HEK293 (cell line): ENCODE results near the gene ALDOA.
"Not testable (repeated sequence)": the region's sequence is repeated elsewhere in the genome, so short reads cannot be mapped to it uniquely, and the experiment has no call there.

Source experiments
- CTCF ChIP-seq: fragments of 450-650 bp; formaldehyde crosslinking; IDR thresholded peaks from 2 replicates; pipeline ENCODE4 v1.5.1; 2016; ENCODE audit warnings: missing biosample characterization, missing genetic modification characterization
- PATZ1 ChIP-seq: fragments of 450-650 bp; formaldehyde crosslinking; IDR thresholded peaks from 2 replicates; pipeline ENCODE4 v1.5.1; 2016; ENCODE audit warnings: missing biosample characterization, missing genetic modification characterization
- REST ChIP-seq: fragments of 450-650 bp; formaldehyde crosslinking; IDR thresholded peaks from 2 replicates; pipeline ENCODE4 v1.5.1; 2016; ENCODE audit warnings: missing biosample characterization, missing genetic modification characterization
- SETDB1 ChIP-seq: IDR thresholded peaks from one replicate; pipeline ENCODE4 v1.6.1; 2017; ENCODE audit warnings: mild to moderate bottlenecking, low read length, moderate library complexity, mixed read lengths; ENCODE audit not compliant: insufficient read length
- ZNF121 ChIP-seq: fragments of 450-650 bp; formaldehyde crosslinking; IDR thresholded peaks from 2 replicates; pipeline ENCODE4 v1.5.1; 2016; ENCODE audit warnings: missing biosample characterization, missing genetic modification characterization
- ZNF549 ChIP-seq: fragments of 450-650 bp; IDR thresholded peaks from 2 replicates; pipeline ENCODE4 v1.5.1; 2018; ENCODE audit warnings: missing biosample characterization, missing genetic modification characterization, mild to moderate bottlenecking, inconsistent platforms, moderate library complexity
- ZNF692 ChIP-seq: fragments of 450-650 bp; formaldehyde crosslinking; IDR thresholded peaks from 2 replicates; pipeline ENCODE4 v1.5.1; 2016; ENCODE audit warnings: missing biosample characterization, missing genetic modification characterization
- ZXDB ChIP-seq: fragments of 450-650 bp; formaldehyde crosslinking; IDR thresholded peaks from 2 replicates; pipeline ENCODE4 v1.5.1; 2016; ENCODE audit warnings: missing biosample characterization, missing genetic modification characterization

GRCh38 chr16:30114833-30115232 lies 49.3 kb downstream of the ALDOA start:
- not testable (repeated sequence) for TF ChIP-seq CTCF; REST (tag by site-specific recombination); ZXDB (tag by site-specific recombination); ZNF549 (tag by site-specific recombination); ZNF692 (tag by site-specific recombination); SETDB1; PATZ1 (tag by site-specific recombination)
- peak; percentile 74; the same call in 1 of the 2 replicates for TF ChIP-seq ZNF121
